B cell (primary cell): Measurements from ENCODE around the gene CEBPZOS. TPM values are rescaled to one million over a fixed set of nuclear protein-coding genes. Genes with fewer than 3 reads are reported as not detected.

Source experiments
- ATAC-seq: fragments of 200-7000 bp; cut with Tn5 transposase; one replicate; pipeline ENCODE4 v1.10.0; 2021; ENCODE audit warnings: low read depth, mild to moderate bottlenecking, moderate number of reproducible peaks, moderate library complexity
- CTCF ChIA-PET: fragments of 350-600 bp; sonication (Branson Sonifier 250); formaldehyde crosslinking; loops from one replicate; lab custom pipeline; 2021; ENCODE audit warnings: antibody characterized with exemption, inconsistent platforms; lab: Charles Lee
- POLR2A ChIA-PET: fragments of 350-600 bp; sonication (Branson Sonifier 250); formaldehyde crosslinking; loops from one replicate; lab custom pipeline; 2021; ENCODE audit warnings: antibody characterized with exemption; lab: Charles Lee
- DNase-seq: peaks from one replicate; pipeline ENCODE4 v3.0.0; 2013
- H2AFZ ChIP-seq: 2 replicates; pipeline ENCODE4 v1.6.1; 2012; ENCODE audit warnings: mild to moderate bottlenecking, low read depth, low read length; ENCODE audit not compliant: insufficient read depth, poor library complexity, severe bottlenecking
- H3K27ac ChIP-seq, 2 donors: 1 replicate in 1 of 2; 2 replicates in 1 of 2; pipeline ENCODE4 v1.5.1; 2012 to 2013; ENCODE audit warnings: low read length in 2 of 2, mild to moderate bottlenecking in 2 of 2, moderate library complexity in 1 of 2
- H3K27me3 ChIP-seq, 4 experiments: fragments of 200-600 bp in 1 of 4; sonication (generic) in 1 of 4; replicated peaks in 1 of 4; 1 replicate in 2 of 4; 2 replicates in 2 of 4; pipeline versions ENCODE4 v1.6.1 to v1.7.0; 2013 to 2016; ENCODE audit warnings: low read length in 3 of 4, mild to moderate bottlenecking in 2 of 4, mixed read lengths in 1 of 4, moderate library complexity in 1 of 4; ENCODE audit not compliant: insufficient read depth in 4 of 4, control insufficient read depth in 3 of 4; ENCODE audit errors: control extremely low read depth in 1 of 4
- H3K36me3 ChIP-seq, 2 experiments: replicated peaks in 1 of 2; 1 replicate in 1 of 2; 2 replicates in 1 of 2; pipeline versions ENCODE4 v1.6.1 to v1.7.1; 2013; ENCODE audit warnings: low read length in 1 of 2; ENCODE audit not compliant: insufficient read depth in 2 of 2, control insufficient read depth in 1 of 2; ENCODE audit errors: control extremely low read depth in 1 of 2, extremely low read depth in 1 of 2
- H3K4me1 ChIP-seq, 2 donors: fragments of 200-600 bp in 1 of 2; sonication (generic) in 1 of 2; 1 replicate in 1 of 2; 2 replicates in 1 of 2; pipeline versions ENCODE4 v1.5.1 to v1.6.1; 2013 to 2017; ENCODE audit warnings: low read length in 2 of 2; ENCODE audit not compliant: control insufficient read depth in 2 of 2, insufficient read depth in 2 of 2
- H3K4me2 ChIP-seq: replicated peaks from 2 replicates; pipeline ENCODE3; 2012; ENCODE audit warnings: mild to moderate bottlenecking, low read depth, low read length; ENCODE audit not compliant: poor library complexity, severe bottlenecking
- H3K4me3 ChIP-seq, 5 experiments: fragments of 200-600 bp in 1 of 5; sonication (generic) in 1 of 5; 1 replicate in 3 of 5; 2 replicates in 2 of 5; pipeline versions ENCODE4 v1.5.1 to v1.7.0; 2011 to 2016; ENCODE audit warnings: low read length in 4 of 5, mild to moderate bottlenecking in 4 of 5, low read depth in 2 of 5, control low read depth in 1 of 5, moderate library complexity in 1 of 5; ENCODE audit not compliant: insufficient read depth in 1 of 5; ENCODE audit errors: control extremely low read depth in 1 of 5, extremely low read depth in 1 of 5
- H3K79me2 ChIP-seq: fragments of 200-600 bp; sonication (generic); one replicate; pipeline ENCODE4 v1.6.0; 2016; ENCODE audit warnings: low read length; ENCODE audit not compliant: control insufficient read depth, insufficient read depth
- H3K9ac ChIP-seq: fragments of 200-600 bp; sonication (generic); 2 replicates; pipeline ENCODE4 v1.6.1; 2017; ENCODE audit warnings: mild to moderate bottlenecking, low read length, moderate library complexity
- H3K9me3 ChIP-seq, 3 donors: one replicate each; pipeline versions ENCODE4 v1.6.1 to v1.7.1; 2013; ENCODE audit warnings: low read length in 2 of 3; ENCODE audit not compliant: control insufficient read depth in 2 of 3, insufficient read depth in 1 of 3; ENCODE audit errors: control extremely low read depth in 1 of 3
- H4K20me1 ChIP-seq: 2 replicates; pipeline ENCODE4 v1.6.0; 2012; ENCODE audit warnings: mild to moderate bottlenecking, low read length; ENCODE audit not compliant: insufficient read depth, control insufficient read depth, poor library complexity, severe bottlenecking
- H3K27ac Mint-ChIP-seq: one replicate; pipeline ENCODE4 v1.8.0; 2021; ENCODE audit warnings: mixed read lengths
- H3K27me3 Mint-ChIP-seq: one replicate; pipeline ENCODE4 v1.8.0; 2021; ENCODE audit warnings: mixed read lengths
- H3K4me1 Mint-ChIP-seq: one replicate; pipeline ENCODE4 v1.8.0; 2021; ENCODE audit warnings: mixed read lengths
- H3K4me3 Mint-ChIP-seq: one replicate; pipeline ENCODE4 v1.8.0; 2021; ENCODE audit warnings: mixed read lengths
- H3K9me3 Mint-ChIP-seq: one replicate; pipeline ENCODE4 v1.8.0; 2022; ENCODE audit warnings: mixed read lengths; ENCODE audit not compliant: insufficient read depth
- CTCF ChIP-seq: fragments of 200-600 bp; IDR thresholded peaks from one replicate; pipeline ENCODE4 v1.8.0; 2022; ENCODE audit warnings: antibody characterized with exemption, mild to moderate bottlenecking
- EZH2 ChIP-seq: IDR thresholded peaks from 2 replicates; pipeline ENCODE4 v1.6.1; 2012; ENCODE audit warnings: borderline replicate concordance, low read depth, mild to moderate bottlenecking, moderate library complexity, low read length; ENCODE audit not compliant: insufficient read depth, poor library complexity, severe bottlenecking
- WGBS: methylation state at CpG from one replicate; pipeline ENCODE4 v1.1.5; 2013; ENCODE audit warnings: missing lambda C conversion rate; ENCODE audit not compliant: insufficient coverage; 5-methylcytosine and 5-hydroxymethylcytosine counted together
- intact Hi-C: fragments of 100-400 bp; cut with micrococcal nuclease; formaldehyde crosslinking; loops from one replicate; pipeline ENCODE4 v1.10.0; 2022
- polyA plus RNA-seq: library from polyadenylated mRNA; depleted of rRNA; stranded (reverse); fragments of >200 nt; gene quantifications from 2 replicates; pipeline ENCODE4 v1.2.3, GENCODE V29; 2012
- total RNA-seq, 2 donors: library from RNA; stranded (reverse); fragments of 120-200 nt in 1 of 2; gene quantifications; 1 replicate in 1 of 2; 2 replicates in 1 of 2; pipeline versions ENCODE4 v1.2.3 to v1.2.4, GENCODE V29; 2013 to 2022

Gene CEBPZOS
- total and polyA plus RNA-seq, 2 donors (not counting 1 experiment from before 2014, with no cell fraction given) = 17.6 to 36.7 TPM

GRCh38 chr2:37168217-37168981 is 27.9 kb upstream of the CEBPZOS start:
- 66% methylated on average over 6 of the region's 17 CpGs for WGBS
- TF ChIP-seq EZH2 (no peak), CTCF (peak; percentile 83)
- H3K27me3 Mint-ChIP-seq = no peaks in the 10 kb centered on the region
- peak; percentile 64 for ATAC-seq
- no peak overlapping the region for H3K4me3 Mint-ChIP-seq
- Histone ChIP-seq H3K4me1 (no peaks in the 10 kb centered on the region), H3K36me3 (no peaks in the 10 kb centered on the region), H4K20me1 (no peaks in the 10 kb centered on the region), H3K27ac (no peak overlapping the region), H2AFZ (no peak overlapping the region), H3K4me3 (no peak overlapping the region), H3K27me3 (no peaks in the 10 kb centered on the region), H3K9ac (no peak overlapping the region), H3K79me2 (no peaks in the 10 kb centered on the region), H3K4me2 (no peak overlapping the region), H3K9me3 (peaks cover 9 to 14% (median 12%) of the 10 kb centered on the region in 3 donors)
- peak; percentile 59 for DNase-seq
- intact Hi-C loops = loop anchor here (1.0 to 5.0 kb wide), 3 partner anchors 224 to 709 kb away; no protein-coding TSS in a partner anchor
- POLR2A ChIA-PET = no interaction called here
- no peaks in the 10 kb centered on the region for H3K9me3 Mint-ChIP-seq
- no peak overlapping the region for H3K27ac Mint-ChIP-seq
- H3K4me1 Mint-ChIP-seq = peaks cover 2% of the 10 kb centered on the region
- CTCF ChIA-PET = interaction anchor here (0.7 to 4.9 kb wide), 18 partner anchors 11 to 1106 kb away, joined by 3 to 27 read pairs (median 4); partner anchors contain the start of genes CEBPZOS and EIF2AK2

DNA sequence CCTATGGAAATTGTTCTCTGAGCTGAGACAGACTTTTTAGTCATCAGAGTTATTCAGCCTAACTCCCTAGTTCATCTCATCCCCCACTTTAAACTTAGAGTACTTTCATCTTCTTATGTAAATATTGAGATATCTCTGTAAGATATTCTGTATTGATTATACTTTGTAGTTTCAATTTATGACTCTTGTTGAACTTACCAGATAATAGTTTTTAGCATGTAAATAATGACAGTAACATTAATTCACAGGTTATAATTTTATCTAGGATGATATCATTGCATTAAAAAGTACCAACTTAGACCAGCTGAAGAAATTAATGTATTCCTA is 24.7 kb upstream of the CEBPZOS start:
- no peak overlapping the region for H3K4me2 ChIP-seq
- H3K27me3 ChIP-seq = no peaks in the 10 kb centered on the region
- ChIA-PET POLR2A (no interaction called here), CTCF (interaction anchor here (0.6 to 4.9 kb wide), 3 partner anchors 15 to 661 kb away, joined by 3 to 23 read pairs (median 4); no protein-coding TSS in a partner anchor)
- no peak overlapping the region for H3K9ac ChIP-seq
- H3K4me1 ChIP-seq = no peaks in the 10 kb centered on the region
- Mint-ChIP-seq H3K27me3 (peaks cover under 1% of the 10 kb centered on the region), H3K4me1 (peaks cover 2% of the 10 kb centered on the region), H3K27ac (no peak overlapping the region), H3K4me3 (no peak overlapping the region), H3K9me3 (no peaks in the 10 kb centered on the region)
- no peaks in the 10 kb centered on the region for H3K79me2 ChIP-seq
- intact Hi-C loops = no loop called here
- TF ChIP-seq EZH2 (no peak), CTCF (no peak)
- no peak for ATAC-seq
- H3K4me3 ChIP-seq = no peak overlapping the region
- no peak overlapping the region for H3K27ac ChIP-seq
- H3K36me3 ChIP-seq = no peaks in the 10 kb centered on the region
- H3K9me3 ChIP-seq = no peaks in the 10 kb centered on the region
- no peak for DNase-seq
- H2AFZ ChIP-seq = no peak overlapping the region
- no peaks in the 10 kb centered on the region for H4K20me1 ChIP-seq
